Fibroblast of lung (primary cell): Measurements from ENCODE around the gene SPPL2A.

Experiments
- EZH2 ChIP-seq: IDR thresholded peaks from 2 replicates; pipeline ENCODE4 v1.5.1; 2012; ENCODE audit warnings: low read length, control low read depth, mild to moderate bottlenecking; ENCODE audit errors: missing control alignments
- TF ChIP-seq, protein P1 (sequence below), 2 donors: IDR thresholded peaks in 1 of 2; conservative IDR thresholded peaks in 1 of 2; 1 replicate in 1 of 2; 2 replicates in 1 of 2; pipeline ENCODE4 v1.5.1; 2011 to 2012; ENCODE audit warnings: low read length in 2 of 2, control low read depth in 1 of 2, inconsistent platforms in 1 of 2, low read depth in 1 of 2, mild to moderate bottlenecking in 1 of 2

DNA sequence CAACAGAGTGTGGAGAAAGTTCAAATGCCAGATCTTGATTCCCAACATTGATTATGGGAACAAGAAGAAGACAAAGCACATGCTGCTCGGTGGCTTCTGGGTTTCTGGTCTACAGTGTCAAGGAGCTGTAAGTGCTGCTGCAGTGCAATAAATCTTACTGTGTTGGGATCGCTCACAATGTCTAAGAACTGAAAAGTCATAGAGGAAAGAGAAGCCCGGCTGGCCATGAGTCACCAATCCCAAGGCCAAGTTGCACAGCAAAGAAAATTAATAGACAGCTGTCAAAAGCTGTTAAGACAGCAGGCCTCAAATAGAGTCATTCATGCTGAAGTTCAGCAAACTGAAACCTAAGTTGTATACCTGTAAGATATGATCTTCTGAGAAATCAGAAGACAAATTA, 33.2 kb upstream of the SPPL2A start:
- TF ChIP-seq, protein P1, sequence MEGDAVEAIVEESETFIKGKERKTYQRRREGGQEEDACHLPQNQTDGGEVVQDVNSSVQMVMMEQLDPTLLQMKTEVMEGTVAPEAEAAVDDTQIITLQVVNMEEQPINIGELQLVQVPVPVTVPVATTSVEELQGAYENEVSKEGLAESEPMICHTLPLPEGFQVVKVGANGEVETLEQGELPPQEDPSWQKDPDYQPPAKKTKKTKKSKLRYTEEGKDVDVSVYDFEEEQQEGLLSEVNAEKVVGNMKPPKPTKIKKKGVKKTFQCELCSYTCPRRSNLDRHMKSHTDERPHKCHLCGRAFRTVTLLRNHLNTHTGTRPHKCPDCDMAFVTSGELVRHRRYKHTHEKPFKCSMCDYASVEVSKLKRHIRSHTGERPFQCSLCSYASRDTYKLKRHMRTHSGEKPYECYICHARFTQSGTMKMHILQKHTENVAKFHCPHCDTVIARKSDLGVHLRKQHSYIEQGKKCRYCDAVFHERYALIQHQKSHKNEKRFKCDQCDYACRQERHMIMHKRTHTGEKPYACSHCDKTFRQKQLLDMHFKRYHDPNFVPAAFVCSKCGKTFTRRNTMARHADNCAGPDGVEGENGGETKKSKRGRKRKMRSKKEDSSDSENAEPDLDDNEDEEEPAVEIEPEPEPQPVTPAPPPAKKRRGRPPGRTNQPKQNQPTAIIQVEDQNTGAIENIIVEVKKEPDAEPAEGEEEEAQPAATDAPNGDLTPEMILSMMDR (conservative IDR thresholded peaks at IDR 0.05 in 1 of 2, IDR thresholded peaks at IDR 0.05 in 1 of 2; ENCODE audit: low read depth in 1 of 2, low read length in 2 of 2) = no peak
- no peak for TF ChIP-seq EZH2
